Astrocyte of the spinal cord (primary cell): ENCODE data around the gene FCHO2.

Experiments used
- DNase-seq: peaks from one replicate; pipeline ENCODE4 v3.0.0; 2011; ENCODE audit warnings: low read depth, low spot score
- H3K4me3 ChIP-seq: 2 replicates; pipeline ENCODE4 v1.5.1; 2011; ENCODE audit warnings: low read depth, mild to moderate bottlenecking, low read length, moderate library complexity
- CTCF ChIP-seq: IDR thresholded peaks from 2 replicates; pipeline ENCODE4 v1.5.1; 2012; ENCODE audit warnings: low read depth, mild to moderate bottlenecking, low read length, inconsistent platforms
- in situ Hi-C: cut with HindIII; loops from 2 replicates; pipeline ENCODE4 v1.10.0; 2017; ENCODE audit warnings: low sequenced_read_pairs

FCHO2 gene

GRCh38 chr5:72988769-72989168 lies 32.9 kb downstream of the FCHO2 start:
- TF ChIP-seq CTCF, result no peak
- in situ Hi-C loops, result no loop called here
- peak; percentile 9 for DNase-seq
- H3K4me3 ChIP-seq, result no peak overlapping the region

GRCh38 chr5:72991394-72991793 lies 35.6 kb downstream of the FCHO2 start:
- DNase-seq, result peak; percentile 13
- in situ Hi-C loops, result no loop called here
- TF ChIP-seq CTCF, result no peak

GRCh38 chr5:72994578-72994977 lies 38.7 kb downstream of the FCHO2 start:
- in situ Hi-C loops, result no loop called here
- DNase-seq, result no peak
- no peak overlapping the region for H3K4me3 ChIP-seq
- no peak for TF ChIP-seq CTCF

More at GRCh38 chr5:72991394-72991793, 35.6 kb downstream of the FCHO2 start:
- no peak overlapping the region for H3K4me3 ChIP-seq

- in situ Hi-C loops, result no loop called here
- no peak overlapping the region for H3K4me3 ChIP-seq
- DNase-seq, result no peak
- TF ChIP-seq CTCF, result no peak
These were observed 40.8 kb downstream of the FCHO2 start for GRCh38 chr5:72996632-72997031.

- no peak for TF ChIP-seq CTCF
- no peak overlapping the region for H3K4me3 ChIP-seq
- no peak for DNase-seq
- in situ Hi-C loops, result no loop called here
These were observed 44.1 kb downstream of the FCHO2 start for GRCh38 chr5:72999916-73000315.

GRCh38 chr5:73005886-73006285 lies 50.0 kb downstream of the FCHO2 start:
- TF ChIP-seq CTCF, result no peak
- no peak overlapping the region for H3K4me3 ChIP-seq
- DNase-seq, result no peak
- in situ Hi-C loops, result no loop called here

GRCh38 chr5:73007051-73007450 lies 51.2 kb downstream of the FCHO2 start:
- DNase-seq, result no peak
- no peak for TF ChIP-seq CTCF
- in situ Hi-C loops, result no loop called here
- no peak overlapping the region for H3K4me3 ChIP-seq
